Smooth muscle cell of the pulmonary artery (primary cell): ENCODE results near the gene ZBTB3. TPM values are rescaled to one million over a fixed set of nuclear protein-coding genes. Genes with fewer than 3 reads are reported as not detected.

Source experiments
- total RNA-seq: library from RNA; depleted of rRNA; stranded (reverse); fragments of >200 nt; gene quantifications from 2 replicates; pipeline ENCODE4 v1.2.3, GENCODE V29; 2014

Gene ZBTB3
- total RNA-seq: 10.3 and 11.7 TPM in 2 replicates

GRCh38 chr11:62753736-62754603 lies at the start of gene ZBTB3:
Gene ZBTB3, minus strand, starts transcription at chr11:62754160. Its CDS starts 496 bp downstream, at chr11:62753664.

GRCh38 chr11:62791501-62792201 lies 37.7 kb upstream of the ZBTB3 start, which contains the start of gene TMEM223:
Gene TMEM223, minus strand, starts transcription at chr11:62792006. Its CDS starts 12 bp downstream, at chr11:62791994.

GRCh38 chr11:62787005-62787759 lies 33.2 kb upstream of the ZBTB3 start, which contains the start of gene TMEM179B:
Gene TMEM179B, plus strand, starts transcription at chr11:62787402. Its CDS starts 30 bp downstream, at chr11:62787432.

GRCh38 chr11:62771144-62772021 lies 17.4 kb upstream of the ZBTB3 start, which contains the start of gene TAF6L:
Gene TAF6L, plus strand, starts transcription at chr11:62771396. Its CDS starts 4,388 bp downstream, at chr11:62775784.

GRCh38 chr11:62728171-62728988 lies 25.6 kb downstream of the ZBTB3 start, which contains the start of gene TTC9C:
Gene TTC9C, plus strand, starts transcription at chr11:62728486. Its CDS starts 363 bp downstream, at chr11:62728849.

GRCh38 chr11:62727165-62727871 lies 26.6 kb downstream of the ZBTB3 start, which contains the start of gene HNRNPUL2:
Gene HNRNPUL2, minus strand, starts transcription at chr11:62727457. Its CDS starts 301 bp downstream, at chr11:62727156.

GRCh38 chr11:62707277-62707861 lies 46.6 kb downstream of the ZBTB3 start, which contains the start of the genes BSCL2 and GNG3:
Gene BSCL2, minus strand, starts transcription at chr11:62707424. Its CDS starts 229 bp downstream, at chr11:62707195.
Gene GNG3, plus strand, starts transcription at chr11:62707676. Its CDS starts 620 bp downstream, at chr11:62708296.

Other genes with a start within 250 kb of the ZBTB3 start
- 498 and 644 TPM in 2 replicates for gene AHNAK, start 207.4 kb downstream of the ZBTB3 start, total RNA-seq
- gene EEF1G, start 180.3 kb downstream of the ZBTB3 start, total RNA-seq: 1,318 and 1,351 TPM in 2 replicates
- gene TUT1, start 162.6 kb downstream of the ZBTB3 start, total RNA-seq: 8.7 and 9.2 TPM in 2 replicates
- 70.8 and 86.8 TPM in 2 replicates for gene MTA2, start 152.3 kb downstream of the ZBTB3 start, total RNA-seq
- 23.8 and 38.6 TPM in 2 replicates for gene EML3, start 141.4 kb downstream of the ZBTB3 start, total RNA-seq
- 3.1 and 5.8 TPM in 2 replicates for gene ROM1, start 140.9 kb downstream of the ZBTB3 start, total RNA-seq
- gene B3GAT3, start 132.2 kb downstream of the ZBTB3 start, total RNA-seq: 48.9 and 82.7 TPM in 2 replicates
- gene GANAB, start 107.5 kb downstream of the ZBTB3 start, total RNA-seq: 612 and 660 TPM in 2 replicates
- gene INTS5, start 100.9 kb downstream of the ZBTB3 start, total RNA-seq: 24.5 and 26.9 TPM in 2 replicates
- 13.4 and 18.3 TPM in 2 replicates for gene C11orf98, start 89.0 kb downstream of the ZBTB3 start, total RNA-seq
- 4.2 and 4.5 TPM in 2 replicates for gene CSKMT, start 88.8 kb downstream of the ZBTB3 start, total RNA-seq
- 6.6 and 7.5 TPM in 2 replicates for gene UQCC3, start 82.5 kb downstream of the ZBTB3 start, total RNA-seq
- 3.0 and 3.9 TPM in 2 replicates for gene LBHD1, start 81.9 kb downstream of the ZBTB3 start, total RNA-seq
- gene UBXN1, start 75.1 kb downstream of the ZBTB3 start, total RNA-seq: 80.9 and 85.2 TPM in 2 replicates
- 3.3 and 4.9 TPM in 2 replicates for gene LRRN4CL, start 64.6 kb downstream of the ZBTB3 start, total RNA-seq
- gene BSCL2, start 46.7 kb downstream of the ZBTB3 start, total RNA-seq: 54.8 and 59.1 TPM in 2 replicates
- gene GNG3, start 46.5 kb downstream of the ZBTB3 start, total RNA-seq: 0.13 TPM in 1 of 2 replicates, not detected in the other
- gene HNRNPUL2, start 26.7 kb downstream of the ZBTB3 start, total RNA-seq: 13.3 and 15.4 TPM in 2 replicates
- 27.5 and 28.9 TPM in 2 replicates for gene TTC9C, start 25.7 kb downstream of the ZBTB3 start, total RNA-seq
- gene POLR2G, start 7.4 kb upstream of the ZBTB3 start, total RNA-seq: 51.6 and 51.7 TPM in 2 replicates
- gene TAF6L, start 17.2 kb upstream of the ZBTB3 start, total RNA-seq: 19.3 and 27.2 TPM in 2 replicates
- gene TMEM179B, start 33.2 kb upstream of the ZBTB3 start, total RNA-seq: 48.9 and 50.0 TPM in 2 replicates
- gene TMEM223, start 37.8 kb upstream of the ZBTB3 start, total RNA-seq: 13.3 and 16.2 TPM in 2 replicates
- 26.1 and 39.4 TPM in 2 replicates for gene NXF1, start 51.3 kb upstream of the ZBTB3 start, total RNA-seq
- 35.5 and 44.3 TPM in 2 replicates for gene STX5, start 77.9 kb upstream of the ZBTB3 start, total RNA-seq
- gene TEX54, start 78.7 kb upstream of the ZBTB3 start, total RNA-seq: not detected in 2 replicates
- 25.4 and 46.1 TPM in 2 replicates for gene WDR74, start 85.4 kb upstream of the ZBTB3 start, total RNA-seq
- 104 and 190 TPM in 2 replicates for gene SLC3A2, start 126.7 kb upstream of the ZBTB3 start, total RNA-seq
- gene CHRM1, start 167.2 kb upstream of the ZBTB3 start, total RNA-seq: not detected in 2 replicates
- gene SLC22A6, start 230.8 kb upstream of the ZBTB3 start, total RNA-seq: not detected in 2 replicates